Measurements from ENCODE around the gene WNT7B.

WNT7B gene

DNA sequence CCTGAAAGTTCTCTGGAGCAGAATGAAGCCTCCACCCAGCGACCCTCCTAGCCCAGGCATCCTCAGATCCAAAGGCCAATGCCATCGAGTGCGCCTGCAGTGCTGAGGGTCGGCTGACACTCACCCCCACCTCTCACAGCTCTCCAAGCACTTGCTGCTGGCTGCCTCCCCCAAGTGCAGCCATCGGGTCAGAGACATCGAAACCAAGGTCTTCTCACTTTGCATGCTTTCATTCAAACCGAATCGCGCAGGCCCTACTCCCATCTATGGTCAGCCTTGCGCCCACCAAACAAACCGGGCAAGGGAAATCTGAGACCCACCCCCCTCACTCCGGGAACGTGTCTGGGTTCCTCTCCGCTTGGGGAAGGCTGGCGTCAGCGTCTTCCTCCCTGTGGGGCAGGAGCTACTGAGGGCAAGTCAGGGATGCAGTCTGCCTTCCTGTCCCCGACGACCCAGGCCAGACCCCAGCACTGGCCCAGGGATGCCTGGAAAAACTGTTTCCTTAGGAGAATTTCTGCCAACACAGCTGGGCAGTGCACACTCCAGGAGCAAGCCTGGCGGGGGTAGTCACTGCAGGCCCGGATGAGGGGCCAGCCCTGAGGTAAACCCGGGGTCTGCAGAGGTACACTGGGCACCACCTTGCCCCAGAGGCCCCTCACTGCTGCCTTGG lies 7.0 kb downstream of the WNT7B start:
- no peak for DNase-seq

DNA sequence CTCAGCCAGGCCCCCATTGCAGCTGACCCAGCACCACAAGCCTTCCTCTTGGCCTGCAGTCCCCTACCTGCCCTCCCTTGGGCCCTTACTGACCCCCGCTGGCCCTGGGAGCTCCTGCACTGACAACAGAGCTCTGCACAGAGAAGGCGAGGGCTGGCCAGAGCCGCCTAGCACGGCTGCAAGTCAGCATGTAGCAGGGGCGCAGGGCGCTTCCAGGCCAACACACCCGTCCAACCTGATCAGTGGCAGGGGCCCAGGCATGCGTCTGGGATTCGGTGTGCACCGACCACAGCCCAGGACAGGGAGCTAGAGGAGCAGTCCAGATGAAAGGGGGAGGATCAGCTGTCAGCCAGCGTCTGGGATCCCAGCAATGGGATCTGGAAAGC lies 7.6 kb downstream of the WNT7B start:
- no peak for DNase-seq

DNA sequence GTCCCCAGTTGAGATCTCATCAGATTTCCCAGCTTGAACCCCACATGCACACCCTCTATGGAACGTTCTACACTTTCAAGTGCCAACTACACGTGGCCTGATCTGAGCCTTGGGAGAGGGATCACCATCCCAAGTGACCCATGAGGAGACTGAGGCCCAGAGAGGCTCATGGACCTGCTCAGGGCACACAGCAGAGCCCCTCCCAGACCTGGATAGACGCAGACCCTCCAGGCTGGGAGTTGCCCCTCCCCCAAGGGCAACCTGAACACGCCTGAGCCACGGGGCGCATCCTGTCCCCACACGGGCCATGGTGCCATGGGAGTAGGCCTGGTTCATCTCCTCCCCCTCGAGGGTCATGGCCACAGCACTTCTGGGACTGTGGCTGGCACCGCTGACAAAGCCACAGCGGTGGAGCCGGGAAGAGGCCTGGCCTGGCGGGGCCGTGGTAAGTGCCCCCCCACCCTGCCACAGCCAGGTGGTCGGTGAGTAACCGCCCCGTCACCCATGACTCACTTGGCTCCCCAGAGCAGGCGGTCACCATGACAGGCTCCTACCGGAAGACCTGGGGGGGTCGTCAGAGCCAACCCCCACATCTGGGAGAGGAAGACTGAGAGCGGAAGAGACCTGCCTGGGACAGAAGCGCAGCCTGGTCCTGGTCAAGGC lies 8.1 kb downstream of the WNT7B start:
- DNase-seq, result no peak

DNA sequence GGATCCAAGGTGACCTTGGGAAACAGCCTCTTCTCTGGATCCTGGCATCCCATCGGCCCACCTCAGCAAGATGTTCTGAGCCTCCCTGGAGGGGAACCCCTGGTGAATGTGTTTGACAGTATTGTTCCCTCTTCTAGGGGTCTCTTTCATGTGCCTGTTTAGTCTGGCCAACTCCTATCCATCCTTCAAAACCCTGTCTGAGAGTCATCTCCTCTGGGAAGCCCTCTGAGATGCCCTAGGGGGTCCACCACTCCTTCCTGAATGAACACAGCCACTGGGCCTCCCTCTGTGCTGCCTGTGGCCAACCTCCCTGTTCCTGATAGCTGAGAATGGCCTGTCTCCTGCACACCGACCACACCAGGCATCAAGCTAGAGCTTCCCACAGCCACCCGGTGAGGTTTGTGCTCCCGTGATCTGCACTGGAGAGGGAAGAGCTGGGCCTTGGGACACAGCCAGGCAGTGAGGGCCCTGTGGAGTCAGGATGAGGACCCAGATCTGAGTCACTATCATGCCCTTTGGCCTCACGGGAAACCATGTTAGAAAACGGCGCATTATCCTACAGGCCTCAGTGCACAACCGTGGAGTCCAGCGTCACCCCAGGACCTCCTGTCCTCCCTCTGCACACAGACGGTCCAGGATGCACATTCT lies 8.8 kb downstream of the WNT7B start:
- DNase-seq, result no peak

DNA sequence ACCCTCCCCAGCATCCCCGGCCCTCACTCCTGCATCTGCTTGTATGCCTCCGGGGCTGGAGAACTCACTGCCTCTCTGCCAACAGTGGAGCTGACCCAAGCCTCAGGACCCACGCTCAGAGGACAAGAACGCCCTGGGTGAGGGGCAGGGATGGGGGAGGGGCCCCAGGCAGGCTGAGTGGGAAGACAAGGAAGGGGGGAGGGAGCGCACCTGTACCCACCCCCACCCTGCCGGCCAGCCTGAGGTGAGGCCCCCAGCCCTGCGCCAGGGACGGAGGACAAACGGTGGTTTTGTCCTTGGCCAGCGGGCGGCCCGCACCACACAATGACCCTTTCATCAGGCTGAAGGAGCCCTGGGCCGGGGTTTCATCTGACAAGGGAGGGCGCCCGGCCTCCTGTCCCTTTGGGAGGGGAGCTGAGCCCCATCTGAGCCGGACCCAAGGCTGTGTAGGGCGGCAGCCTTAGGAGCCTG lies 10.0 kb downstream of the WNT7B start:
- DNase-seq, result no peak

DNA sequence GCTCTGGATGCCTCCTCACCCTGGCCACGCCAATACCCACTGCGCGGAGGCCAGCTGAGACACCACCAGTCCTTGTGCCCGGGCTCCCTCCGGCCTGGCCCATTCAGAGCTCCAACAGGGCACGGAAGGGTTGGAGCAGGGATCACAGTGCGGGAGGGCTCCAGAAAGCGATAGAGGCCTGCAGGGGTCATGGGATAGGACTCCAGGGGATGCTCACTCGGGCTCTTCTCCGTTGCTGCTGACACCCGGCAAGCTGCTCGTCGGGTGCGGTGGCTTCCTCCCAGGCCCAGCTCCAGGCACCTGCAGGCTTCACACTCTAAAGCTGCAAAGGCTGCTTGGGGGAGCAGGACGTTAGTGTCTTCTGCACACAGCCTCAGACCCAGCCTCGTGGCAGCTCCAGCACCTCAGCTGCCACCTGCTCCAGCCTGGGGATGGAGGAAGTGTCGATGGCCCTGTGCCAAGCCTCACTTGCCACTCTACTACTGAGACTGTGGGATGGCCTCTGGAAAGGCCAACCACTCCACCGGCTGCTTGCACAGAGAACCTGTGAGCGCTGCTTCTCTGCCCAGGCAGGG lies 10.6 kb downstream of the WNT7B start:
- no peak for DNase-seq

DNA sequence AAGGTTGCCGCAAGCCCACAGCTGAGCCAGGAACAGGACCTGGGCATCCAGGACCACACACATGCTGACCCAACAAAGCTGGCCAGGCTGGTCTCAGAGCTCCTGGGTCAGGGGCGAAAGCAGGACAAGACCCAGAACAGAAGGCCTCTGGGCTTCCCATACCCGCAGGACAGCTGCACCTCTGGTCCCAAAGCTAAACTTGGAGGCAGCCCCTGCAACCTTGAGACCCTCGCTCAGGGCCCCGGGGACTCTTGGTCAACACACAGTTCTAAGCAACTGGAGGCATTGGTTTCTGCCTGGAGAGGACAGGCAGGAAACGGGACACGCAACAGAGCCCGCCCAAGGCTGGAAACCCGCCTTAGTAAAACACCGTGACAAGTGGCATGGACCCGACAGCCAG lies 11.4 kb downstream of the WNT7B start:
- no peak for DNase-seq

DNA sequence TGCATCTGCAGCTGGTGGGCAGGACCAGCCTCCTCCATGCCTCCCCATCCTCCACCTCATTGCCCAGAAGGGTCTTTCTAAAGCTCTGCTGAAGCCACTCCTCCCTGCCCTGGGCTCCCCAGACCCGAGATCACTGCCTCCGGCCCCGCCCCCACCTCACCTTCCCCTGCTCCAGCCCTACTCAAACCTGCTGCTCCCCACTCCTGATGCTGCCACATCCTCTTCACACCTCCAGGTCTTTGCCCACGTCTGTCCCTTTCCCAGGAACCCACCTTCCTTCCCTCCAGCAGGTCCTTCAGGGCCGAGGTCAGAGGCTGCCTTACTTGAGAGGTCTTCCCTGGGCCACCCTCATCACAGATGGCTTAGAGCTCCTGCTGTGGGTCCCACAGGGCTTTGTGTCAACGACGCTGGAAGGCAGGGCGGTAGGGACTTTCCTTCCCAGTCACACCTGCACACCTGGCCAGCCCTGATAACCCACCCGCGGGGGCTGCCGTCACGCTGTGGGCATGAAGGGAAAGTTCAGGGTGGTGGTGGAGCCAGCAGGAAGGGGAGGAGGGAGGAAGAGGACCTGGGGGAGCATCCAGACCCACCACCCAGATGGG lies 11.9 kb downstream of the WNT7B start:
- DNase-seq, result no peak

DNA sequence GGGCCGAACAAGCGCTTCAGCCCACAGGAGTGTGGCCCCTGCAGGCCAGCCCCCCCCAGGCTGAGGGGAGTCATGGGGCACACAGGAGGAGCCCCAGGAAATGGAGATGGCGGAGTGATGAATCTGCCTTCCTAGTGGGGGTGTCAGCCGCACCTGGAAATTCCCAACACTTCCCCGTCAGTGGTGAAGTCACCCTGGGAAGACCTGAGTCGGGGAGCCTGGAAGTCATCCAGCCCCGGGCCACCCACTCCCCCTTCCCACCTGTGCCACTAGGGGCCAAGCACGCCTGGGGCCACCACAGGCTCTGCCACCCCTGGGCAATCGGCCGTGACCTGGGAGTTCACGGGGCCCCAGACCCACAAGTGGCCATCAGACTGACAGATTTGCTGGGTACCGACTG lies 12.6 kb downstream of the WNT7B start:
- DNase-seq, result no peak

DNA sequence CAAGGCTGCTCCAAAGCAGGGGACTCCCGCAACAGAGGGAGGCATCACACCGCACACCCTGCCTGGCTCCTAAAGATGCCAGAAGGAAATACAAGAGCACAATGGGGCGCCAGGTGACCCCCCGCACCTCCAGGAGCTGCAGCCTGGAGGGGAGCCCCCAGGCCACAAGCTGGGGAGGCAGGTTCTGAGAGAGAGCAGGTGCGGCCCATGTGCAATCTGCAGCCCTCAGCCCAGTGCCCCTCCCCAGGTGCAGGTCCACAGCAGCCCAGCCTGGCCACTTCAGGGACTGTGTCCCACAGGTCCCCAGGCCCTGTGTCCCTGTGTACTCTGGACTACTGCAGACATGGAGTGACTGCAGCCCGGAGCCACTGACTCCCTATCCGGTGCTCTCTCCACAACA lies 13.1 kb downstream of the WNT7B start:
- DNase-seq, result no peak

DNA sequence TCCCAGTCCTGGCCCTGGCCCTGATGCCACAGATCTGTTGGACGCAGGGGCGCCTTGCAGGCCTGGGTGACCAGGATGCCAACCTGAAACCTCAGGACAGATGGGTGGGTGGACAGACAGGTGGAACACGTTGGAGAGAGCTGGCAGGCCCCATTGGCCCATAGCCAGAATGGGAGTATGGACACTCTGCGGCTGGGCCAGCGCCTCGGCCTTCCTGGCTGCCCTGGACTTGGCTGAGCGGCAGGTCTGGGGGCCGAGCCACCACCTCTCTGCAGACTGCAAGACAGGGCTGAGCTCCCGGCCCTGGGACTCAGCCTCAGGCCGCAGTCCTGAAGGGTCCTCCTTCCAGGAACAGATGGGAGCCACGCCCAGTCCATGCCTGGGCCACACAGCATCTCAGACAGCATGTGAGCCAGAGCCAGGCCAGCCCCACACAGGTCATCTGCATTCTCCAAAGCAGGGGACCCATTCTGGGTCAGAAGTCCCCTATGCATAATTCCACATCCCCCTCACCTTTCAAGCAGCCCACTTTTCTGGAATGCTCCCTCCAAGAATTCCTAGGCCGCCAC lies 14.1 kb downstream of the WNT7B start:
- no peak for DNase-seq

DNA sequence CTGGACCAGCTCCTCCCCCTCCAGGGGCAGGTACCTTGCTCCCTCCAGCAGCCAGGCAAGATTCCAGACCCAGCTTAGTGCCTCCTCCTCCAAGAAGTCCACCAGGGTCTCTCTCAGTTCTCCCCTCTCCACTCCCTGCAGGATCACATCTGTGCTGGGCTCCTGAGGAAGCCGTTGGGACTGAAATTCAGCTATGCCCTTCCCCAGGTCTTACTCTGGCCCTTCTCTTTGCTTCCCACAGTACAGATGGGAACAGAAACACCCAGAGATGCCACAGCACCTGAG lies 14.6 kb downstream of the WNT7B start:
- DNase-seq, result no peak

DNA sequence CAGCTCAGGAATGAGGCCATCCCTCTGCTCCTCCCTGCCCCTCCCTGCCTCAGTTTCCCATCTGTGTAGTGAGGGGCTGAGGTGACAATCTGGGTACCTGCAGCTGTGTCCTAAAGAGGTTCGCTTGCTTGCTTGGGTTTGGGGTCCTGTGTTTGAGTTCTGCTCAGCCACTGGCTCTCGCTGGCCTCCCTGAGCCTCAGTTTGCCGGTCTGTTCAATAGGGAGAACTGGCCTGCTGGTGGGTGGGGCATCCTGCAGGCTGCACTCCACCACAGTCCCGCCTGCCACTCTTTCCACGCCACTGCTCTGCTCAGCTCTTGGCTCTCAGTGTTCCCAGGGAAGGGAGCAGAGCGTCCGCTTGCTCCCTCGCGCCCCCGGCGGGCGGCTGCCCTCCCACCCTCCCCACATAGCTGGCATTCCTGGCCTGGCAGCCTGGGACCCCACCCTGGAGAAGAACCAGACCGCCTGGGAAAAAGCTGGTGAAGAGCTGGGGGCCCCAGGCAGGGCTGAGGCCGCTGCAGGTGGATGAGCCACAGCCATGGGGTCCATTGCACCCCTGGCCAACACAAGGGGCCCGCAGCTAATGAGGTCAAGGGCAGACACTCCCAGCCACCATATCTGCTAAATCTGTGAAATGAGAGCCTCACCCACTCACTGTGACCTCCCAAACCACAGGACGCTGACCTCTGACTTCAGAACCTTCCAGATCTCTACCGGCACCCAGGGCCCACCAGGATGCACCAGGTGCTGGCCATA lies 15.1 kb downstream of the WNT7B start:
- DNase-seq, result no peak

DNA sequence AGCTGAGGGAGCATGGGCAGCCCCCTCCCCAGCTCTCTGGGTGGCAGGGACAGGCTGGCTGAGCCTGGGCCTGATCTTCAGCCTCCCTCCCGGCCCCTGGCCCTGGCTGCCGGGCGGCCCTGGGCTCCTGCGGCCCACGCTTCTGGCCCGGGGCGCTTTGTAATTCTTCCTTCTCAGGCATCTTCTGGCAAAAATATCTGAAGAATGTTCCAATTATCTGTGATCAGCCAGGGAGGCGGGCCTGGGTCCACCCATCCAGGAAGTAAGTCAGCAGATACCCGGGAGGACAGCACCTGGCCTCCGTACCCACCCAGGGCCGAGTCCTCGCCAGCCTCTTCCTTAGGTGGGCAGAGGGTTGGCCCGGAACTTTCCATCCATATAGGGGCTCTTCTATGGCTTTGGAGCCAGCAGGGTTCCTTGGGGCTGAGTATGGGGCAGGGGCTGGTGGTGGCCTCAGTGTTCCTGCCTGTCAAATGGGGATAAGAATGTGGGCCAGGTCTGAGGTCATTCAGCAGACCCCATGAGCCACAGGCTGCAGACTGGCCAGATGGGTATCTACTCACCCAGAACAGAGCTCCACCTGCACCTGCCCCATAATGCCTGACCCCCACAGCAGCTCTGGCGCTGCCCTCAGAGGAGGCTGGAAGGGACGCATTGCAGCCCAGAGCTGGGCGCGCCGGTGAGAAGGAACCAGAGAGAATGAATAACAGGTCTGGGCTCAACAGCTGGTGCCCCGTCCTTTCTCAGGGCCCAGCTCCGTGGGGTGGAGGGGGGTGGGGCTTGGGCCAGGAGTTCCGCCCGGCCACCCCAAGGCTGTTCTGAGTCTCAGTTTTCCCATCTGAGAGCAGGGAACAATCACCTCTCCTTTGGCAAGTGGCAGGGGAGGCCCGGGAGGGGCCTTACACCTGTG lies 16.2 kb downstream of the WNT7B start:
- DNase-seq, result no peak

DNA sequence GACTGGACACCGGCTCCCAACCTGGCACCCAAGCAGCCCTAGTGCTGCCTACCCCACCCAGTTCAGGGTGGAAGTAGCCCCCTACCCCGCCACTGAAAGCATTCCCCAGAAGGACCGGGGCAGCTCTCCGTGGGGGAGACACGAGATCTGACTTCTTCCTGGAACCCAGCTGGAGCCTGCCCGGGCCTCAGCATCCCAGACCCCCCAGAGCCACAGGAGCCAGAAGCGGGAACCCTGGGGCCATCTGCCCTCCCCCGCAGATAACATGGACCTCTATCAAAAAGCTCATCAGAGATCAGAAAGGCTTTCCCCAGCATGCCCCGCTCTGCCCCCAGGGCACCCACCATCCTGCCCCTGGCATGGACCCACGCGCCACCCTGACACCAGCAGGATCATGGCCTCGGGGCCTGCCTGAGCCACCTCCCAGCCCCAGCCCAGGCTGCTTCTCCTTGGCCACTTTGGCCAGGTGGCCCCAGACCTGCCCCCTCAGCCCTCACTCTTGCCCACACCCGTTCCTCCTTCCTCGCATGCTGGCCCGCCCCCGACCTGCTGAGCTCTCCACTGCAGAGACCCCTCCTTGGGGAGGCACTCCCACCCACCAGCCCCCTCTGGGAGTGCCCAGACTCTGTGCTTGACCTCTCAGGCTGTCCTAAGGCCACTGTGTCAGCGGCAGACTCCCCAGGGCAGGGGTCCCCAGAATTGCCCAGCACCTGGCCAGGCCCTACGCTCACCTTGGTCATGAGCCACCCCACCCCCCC lies 17.1 kb downstream of the WNT7B start:
- no peak for DNase-seq

DNA sequence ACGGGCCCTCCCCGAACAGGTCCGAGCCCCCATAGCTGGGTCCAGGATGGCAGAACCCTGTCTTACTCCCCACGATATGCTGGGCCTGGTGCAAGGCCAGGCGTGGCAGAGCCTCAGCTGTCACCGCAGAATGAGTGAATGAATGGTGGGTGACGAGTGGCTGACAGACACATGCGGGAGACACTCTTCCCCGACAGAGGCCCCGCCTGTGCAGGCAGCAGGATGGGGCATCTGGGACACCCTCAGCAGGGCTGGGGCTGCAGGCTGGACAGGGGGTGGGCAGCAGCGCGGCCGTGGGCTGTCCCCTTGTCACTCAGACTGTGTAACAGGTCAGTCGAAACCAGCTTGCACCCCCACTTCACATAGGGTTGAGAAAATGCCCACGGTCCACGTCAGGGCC lies 18.0 kb downstream of the WNT7B start:
- DNase-seq, result no peak

DNA sequence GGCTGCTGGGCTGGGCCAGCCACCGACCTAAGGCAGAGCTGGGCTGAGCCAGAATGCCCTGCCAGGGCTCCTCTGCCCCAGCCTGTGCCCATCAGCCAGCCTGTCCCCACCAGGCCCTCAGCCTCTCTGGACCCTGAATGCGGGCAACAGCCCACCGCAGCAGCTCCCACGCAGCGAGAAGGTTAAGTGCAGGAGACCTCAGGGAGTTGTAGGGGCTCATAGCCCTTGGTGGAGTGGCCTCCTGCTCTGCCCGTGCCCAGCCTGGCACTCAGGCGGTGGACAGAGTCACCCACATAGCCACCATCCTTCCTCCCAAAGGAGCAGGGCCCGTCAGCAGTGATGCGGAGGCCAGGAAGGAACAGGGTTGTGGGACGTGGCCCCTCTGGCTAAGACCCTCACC lies 19.1 kb downstream of the WNT7B start:
- DNase-seq, result no peak

DNA sequence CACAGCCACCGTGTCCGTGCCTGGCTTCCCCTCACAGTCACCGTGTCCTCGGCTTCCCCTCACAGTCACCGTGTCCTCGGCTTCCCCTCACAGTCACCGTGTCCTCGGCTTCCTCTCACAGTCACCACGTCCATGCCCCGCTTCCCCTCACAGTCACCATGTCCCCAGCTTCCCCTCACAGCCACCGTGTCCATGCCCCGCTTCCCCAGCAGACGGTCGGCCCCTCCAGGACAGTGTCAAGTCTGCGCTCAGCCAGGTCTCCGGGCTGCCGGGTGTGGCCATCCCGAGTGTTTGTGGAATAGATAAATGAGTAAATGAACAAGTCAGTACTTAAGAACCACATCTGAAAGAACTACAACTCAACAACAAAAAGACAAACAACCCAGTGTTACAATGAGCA lies 23.8 kb downstream of the WNT7B start:
- DNase-seq, result no peak

DNA sequence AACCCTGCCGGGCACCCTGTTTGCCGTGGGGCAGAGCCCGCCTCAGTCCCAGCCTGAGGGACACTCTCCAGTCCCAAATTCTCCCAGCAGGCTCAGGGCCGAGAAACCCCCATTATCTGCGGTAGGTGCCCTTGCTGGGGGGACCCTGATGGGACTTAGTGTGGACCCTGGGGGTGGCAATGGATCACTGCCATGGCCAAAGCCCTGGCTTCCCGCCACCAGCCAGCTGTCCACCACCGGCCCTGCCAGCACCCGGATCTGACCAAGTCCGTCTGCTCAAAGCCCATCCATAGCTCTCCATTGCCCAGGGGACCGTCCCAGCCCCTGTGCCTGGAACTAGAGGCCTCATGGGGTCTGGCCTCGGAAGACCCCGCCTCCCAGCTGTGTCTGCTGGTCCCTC lies 24.4 kb downstream of the WNT7B start:
- no peak for DNase-seq

DNA sequence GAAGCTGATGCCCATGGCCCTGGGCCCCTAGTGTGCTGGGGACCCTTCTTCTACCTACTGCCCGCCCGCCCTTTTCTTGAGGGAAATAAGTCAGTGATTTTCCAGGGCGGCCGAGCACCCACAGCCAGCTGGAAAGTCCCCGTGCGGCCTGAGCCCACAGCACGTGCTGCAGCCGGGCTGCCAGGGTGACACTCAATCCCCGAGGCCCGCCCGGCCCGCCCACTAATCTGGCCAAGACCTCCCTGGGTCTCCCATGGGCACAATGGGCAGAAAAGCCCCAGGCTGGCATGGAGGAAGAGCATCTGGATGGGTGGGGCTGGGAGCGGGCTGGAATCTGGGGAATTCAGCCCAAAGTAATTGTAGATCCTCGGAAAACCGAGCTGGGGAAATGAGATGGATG lies 24.8 kb downstream of the WNT7B start:
- DNase-seq, result no peak

DNA sequence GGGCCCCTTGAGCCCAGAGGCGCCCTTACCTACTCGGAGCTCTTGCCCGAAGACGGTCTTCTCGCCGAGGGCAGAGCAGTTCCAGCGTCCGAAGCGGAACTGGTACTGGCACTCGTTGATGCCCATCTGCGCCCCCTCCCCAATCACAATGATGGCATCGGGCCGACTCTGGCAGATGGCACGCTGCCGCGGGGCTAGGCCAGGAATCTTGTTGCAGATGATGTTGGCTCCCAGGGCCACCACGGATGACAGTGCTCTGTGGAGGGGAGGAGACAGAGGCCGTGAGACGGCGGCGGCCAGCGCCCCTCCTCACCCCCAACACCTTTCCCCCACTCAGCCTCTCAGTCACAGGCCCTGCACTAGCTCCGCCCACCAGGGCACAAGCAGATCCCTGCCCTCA lies 27.1 kb downstream of the WNT7B start:
- no peak for DNase-seq

All from midbrain (tissue), 1 donor.